Activated CD4-positive, alpha-beta T cell treated with anti-CD3 and anti-CD28 coated beads, Interleukin-2, amount 10 ng/mL, durations not matched to agents 24 days and 14 days (primary cell): ENCODE measurements around the gene HMX2. TPM values are rescaled to one million over a fixed set of nuclear protein-coding genes. Genes with fewer than 3 reads are reported as not detected.
A peak's percentile ranks its signal among the peaks of the same experiment; 100 is the strongest.

Source experiments
- DNase-seq: peaks from one replicate; pipeline ENCODE4 v3.0.0; 2022
- H3K27ac Mint-ChIP-seq: one replicate; pipeline ENCODE4 v1.8.0; 2022; ENCODE audit warnings: mild to moderate bottlenecking, mixed read lengths
- H3K27me3 Mint-ChIP-seq: one replicate; pipeline ENCODE4 v1.8.0; 2022; ENCODE audit warnings: mixed read lengths
- H3K36me3 Mint-ChIP-seq: one replicate; pipeline ENCODE4 v1.8.0; 2022; ENCODE audit warnings: low read depth, mild to moderate bottlenecking, mixed read lengths
- H3K4me1 Mint-ChIP-seq: one replicate; pipeline ENCODE4 v1.8.0; 2021; ENCODE audit warnings: mixed read lengths
- H3K4me3 Mint-ChIP-seq: one replicate; pipeline ENCODE4 v1.8.0; 2022; ENCODE audit warnings: mild to moderate bottlenecking, moderate library complexity, mixed read lengths
- H3K9me3 Mint-ChIP-seq: one replicate; pipeline ENCODE4 v1.8.0; 2021; ENCODE audit warnings: mixed read lengths
- intact Hi-C: fragments of 100-400 bp; cut with micrococcal nuclease; formaldehyde crosslinking; loops from one replicate; pipeline ENCODE4 v1.15.1; 2023
- total RNA-seq: library from RNA; stranded (reverse); gene quantifications from 2 replicates; pipeline ENCODE4 v1.2.3, GENCODE V29; 2022

Gene HMX2, protein sequence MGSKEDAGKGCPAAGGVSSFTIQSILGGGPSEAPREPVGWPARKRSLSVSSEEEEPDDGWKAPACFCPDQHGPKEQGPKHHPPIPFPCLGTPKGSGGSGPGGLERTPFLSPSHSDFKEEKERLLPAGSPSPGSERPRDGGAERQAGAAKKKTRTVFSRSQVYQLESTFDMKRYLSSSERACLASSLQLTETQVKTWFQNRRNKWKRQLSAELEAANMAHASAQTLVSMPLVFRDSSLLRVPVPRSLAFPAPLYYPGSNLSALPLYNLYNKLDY
- not detected in 2 replicates for total RNA-seq

DNA sequence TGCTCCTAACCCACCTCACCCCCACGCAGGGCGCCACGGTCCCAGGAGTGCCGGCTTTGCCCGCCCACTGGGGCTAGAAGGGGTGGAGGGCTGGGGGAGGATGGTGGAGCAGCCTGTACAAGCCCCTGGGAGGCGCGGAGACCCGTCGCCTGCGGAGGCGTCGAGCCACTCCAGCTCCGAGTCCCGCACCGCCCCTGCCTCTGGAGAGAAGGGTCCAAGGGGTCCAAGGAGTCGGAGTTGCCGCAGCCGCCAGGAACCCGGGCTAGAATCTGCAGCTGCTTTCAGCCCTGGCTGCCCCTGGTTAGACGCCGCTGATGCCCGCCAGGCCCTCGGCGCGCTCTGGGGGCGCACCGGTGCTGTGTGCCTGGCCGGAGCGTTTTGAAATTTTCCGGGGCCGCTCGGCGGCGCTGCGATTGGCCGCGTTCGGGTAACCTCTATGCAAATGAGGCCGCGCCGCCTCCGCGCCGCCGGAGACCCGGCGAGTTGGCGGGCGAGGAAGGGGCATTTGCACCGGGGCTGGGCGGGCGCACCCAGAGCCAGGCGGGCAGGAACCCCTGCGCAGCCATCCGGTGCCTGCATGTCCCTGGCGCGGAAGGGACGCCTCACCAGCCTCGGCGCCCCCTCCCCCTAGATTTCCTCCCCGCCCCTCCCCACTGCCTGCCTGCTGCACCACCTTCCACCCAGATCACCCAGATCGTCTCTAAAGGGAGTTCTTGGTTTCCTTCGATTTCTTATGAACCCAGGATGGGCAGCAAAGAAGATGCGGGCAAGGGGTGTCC is at the start of gene HMX2:
TSS of gene HMX2 (plus strand) at position 502 of the 779 bp plus-strand sequence. CDS start at position 745, 243 bp downstream.
- H3K36me3 Mint-ChIP-seq: peaks cover 8% of the 10 kb centered on the region
- H3K4me1 Mint-ChIP-seq: peaks cover 29% of the 10 kb centered on the region
- peak; percentile 77 for DNase-seq
- H3K4me3 Mint-ChIP-seq: peak within 1 kb of the TSS; percentile 53
- peaks cover 67% of the 10 kb centered on the region for H3K27me3 Mint-ChIP-seq
- H3K27ac Mint-ChIP-seq: peak within 1 kb of the TSS; percentile 73
- peaks cover 11% of the 10 kb centered on the region for H3K9me3 Mint-ChIP-seq
- intact Hi-C loops: loop anchor here (1.0 to 5.0 kb wide), 2 partner anchors 9 to 1551 kb away; partner anchors contain the start of gene FGFR2

DNA sequence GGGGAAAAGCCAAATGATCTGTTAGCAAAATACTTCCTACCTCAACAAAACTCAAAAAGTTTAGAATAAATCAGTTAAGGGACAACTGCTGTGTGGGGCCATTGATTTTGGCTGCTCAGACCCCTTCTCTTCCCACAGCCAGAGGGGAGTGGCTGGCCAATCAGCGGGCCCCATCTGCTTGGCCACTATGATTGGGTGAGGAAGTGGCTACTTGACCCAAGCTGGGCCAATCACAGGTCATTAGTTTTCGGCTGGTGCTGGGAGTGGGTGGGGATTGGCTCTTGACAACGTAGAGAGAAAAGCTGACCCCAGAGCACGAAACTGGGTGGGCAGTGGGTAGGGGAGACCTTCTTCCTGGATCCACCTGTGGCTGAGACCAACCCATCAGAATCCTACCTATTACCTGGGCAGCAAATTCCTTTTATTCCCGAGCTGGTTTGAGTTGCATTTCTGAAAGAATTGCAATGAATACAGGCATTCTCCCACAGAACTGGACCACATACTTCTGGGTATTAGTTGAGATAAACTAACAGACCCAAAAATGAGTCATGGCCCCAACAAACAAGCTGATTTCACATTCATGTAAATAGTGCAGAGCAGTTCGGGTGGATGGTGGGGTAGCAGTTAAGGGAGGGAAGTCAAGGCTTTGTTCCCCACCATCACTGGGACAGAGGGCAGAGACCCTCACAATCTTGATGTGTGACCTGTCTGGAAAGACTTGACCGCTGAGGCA is 47.7 kb upstream of the HMX2 start:
- no peak overlapping the region for H3K4me3 Mint-ChIP-seq
- no peaks in the 10 kb centered on the region for H3K36me3 Mint-ChIP-seq
- no peaks in the 10 kb centered on the region for H3K27me3 Mint-ChIP-seq
- intact Hi-C loops: no loop called here
- no peak for DNase-seq
- H3K9me3 Mint-ChIP-seq: no peaks in the 10 kb centered on the region
- no peak overlapping the region for H3K27ac Mint-ChIP-seq
- no peaks in the 10 kb centered on the region for H3K4me1 Mint-ChIP-seq

DNA sequence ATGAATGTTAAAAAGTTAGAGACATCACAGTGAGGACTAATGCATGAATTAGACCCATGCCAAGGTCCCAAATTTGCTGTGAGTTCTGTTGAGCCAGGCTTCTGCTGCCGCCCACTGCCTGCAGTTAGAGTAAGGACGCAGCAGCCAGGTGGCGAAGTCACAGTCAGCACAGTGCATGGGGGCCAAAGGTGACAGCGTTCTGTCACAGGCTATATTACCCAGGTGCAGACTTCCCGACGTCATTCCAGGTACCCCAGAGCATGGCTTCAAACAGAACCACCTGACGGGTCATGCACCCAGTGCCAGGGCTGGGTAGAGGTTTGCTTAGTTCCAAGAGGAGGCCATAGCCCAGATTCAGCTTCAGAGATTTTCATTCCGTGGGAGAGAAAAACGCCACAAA is 46.1 kb upstream of the HMX2 start:
- no peaks in the 10 kb centered on the region for H3K36me3 Mint-ChIP-seq
- H3K4me3 Mint-ChIP-seq: no peak overlapping the region
- no peak for DNase-seq
- H3K4me1 Mint-ChIP-seq: no peaks in the 10 kb centered on the region
- H3K9me3 Mint-ChIP-seq: no peaks in the 10 kb centered on the region
- H3K27me3 Mint-ChIP-seq: no peaks in the 10 kb centered on the region
- intact Hi-C loops: no loop called here
- no peak overlapping the region for H3K27ac Mint-ChIP-seq

DNA sequence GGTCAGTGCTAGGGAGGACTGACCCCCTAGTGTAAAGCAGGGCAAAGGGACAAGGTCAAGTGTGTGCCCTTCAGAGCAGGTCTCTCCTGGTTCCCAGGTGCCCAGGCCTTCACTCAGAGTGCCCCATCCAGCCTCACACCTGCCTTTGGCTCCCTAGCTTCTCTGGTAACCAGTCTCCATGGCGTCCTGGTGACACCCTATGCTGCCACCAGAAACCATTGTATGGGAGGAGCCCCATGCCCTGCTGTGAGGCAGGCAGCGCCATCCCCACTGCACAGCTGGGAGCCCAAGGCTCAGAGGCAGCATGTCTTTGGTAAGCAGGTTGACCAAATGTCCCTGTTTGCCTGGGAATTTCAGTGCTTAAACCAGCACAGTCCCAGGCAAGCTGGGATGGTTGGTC is 45.3 kb upstream of the HMX2 start:
- Mint-ChIP-seq H3K27ac (no peak overlapping the region), H3K36me3 (no peaks in the 10 kb centered on the region), H3K4me3 (no peak overlapping the region), H3K4me1 (no peaks in the 10 kb centered on the region), H3K9me3 (no peaks in the 10 kb centered on the region), H3K27me3 (no peaks in the 10 kb centered on the region)
- no peak for DNase-seq
- intact Hi-C loops: no loop called here

DNA sequence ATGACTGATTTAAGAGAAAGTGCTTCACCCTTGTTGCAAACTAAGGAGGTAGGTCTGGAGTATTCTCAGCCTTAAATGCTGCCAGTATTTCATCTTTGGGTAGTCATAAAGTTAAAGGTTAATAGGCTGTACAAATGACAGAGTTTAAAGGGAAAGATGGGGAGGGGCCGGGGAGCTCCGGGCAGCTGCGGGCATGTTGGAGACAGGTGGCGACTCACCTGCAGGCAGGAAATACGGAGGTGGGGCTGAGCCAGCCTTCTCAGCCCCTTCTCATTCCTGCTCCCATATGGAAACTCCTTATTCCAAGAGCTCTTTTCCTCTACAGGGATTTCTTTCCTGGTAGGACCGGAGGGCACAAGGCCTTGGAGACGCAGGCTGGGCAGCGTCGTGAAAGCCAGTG is 44.0 kb upstream of the HMX2 start:
- Mint-ChIP-seq H3K27ac (no peak overlapping the region), H3K27me3 (peaks cover under 1% of the 10 kb centered on the region), H3K4me3 (no peak overlapping the region), H3K9me3 (no peaks in the 10 kb centered on the region), H3K4me1 (no peaks in the 10 kb centered on the region), H3K36me3 (no peaks in the 10 kb centered on the region)
- no peak for DNase-seq
- intact Hi-C loops: no loop called here

DNA sequence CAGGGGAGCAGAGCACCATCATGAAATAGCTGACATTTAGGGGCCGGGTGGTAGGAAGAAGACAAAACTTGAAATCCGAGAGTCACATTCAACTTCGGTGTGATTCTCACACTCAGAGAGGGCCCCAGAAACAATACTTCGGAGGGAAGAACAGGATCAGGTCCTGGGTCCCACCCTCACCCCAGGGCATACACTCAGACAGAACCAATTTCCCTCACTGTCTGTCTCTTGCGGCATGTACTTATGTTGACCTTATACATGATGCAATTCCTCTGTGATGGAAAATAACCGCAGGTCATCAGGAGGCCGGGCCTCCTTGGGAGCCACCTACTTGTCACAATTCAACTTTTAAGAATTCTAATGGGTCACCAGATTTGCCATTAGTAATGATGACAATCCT is 38.5 kb upstream of the HMX2 start:
- Mint-ChIP-seq H3K4me1 (no peaks in the 10 kb centered on the region), H3K9me3 (no peaks in the 10 kb centered on the region), H3K36me3 (no peaks in the 10 kb centered on the region), H3K4me3 (no peak overlapping the region), H3K27ac (no peak overlapping the region), H3K27me3 (peaks cover 2% of the 10 kb centered on the region)
- DNase-seq: no peak
- intact Hi-C loops: no loop called here

DNA sequence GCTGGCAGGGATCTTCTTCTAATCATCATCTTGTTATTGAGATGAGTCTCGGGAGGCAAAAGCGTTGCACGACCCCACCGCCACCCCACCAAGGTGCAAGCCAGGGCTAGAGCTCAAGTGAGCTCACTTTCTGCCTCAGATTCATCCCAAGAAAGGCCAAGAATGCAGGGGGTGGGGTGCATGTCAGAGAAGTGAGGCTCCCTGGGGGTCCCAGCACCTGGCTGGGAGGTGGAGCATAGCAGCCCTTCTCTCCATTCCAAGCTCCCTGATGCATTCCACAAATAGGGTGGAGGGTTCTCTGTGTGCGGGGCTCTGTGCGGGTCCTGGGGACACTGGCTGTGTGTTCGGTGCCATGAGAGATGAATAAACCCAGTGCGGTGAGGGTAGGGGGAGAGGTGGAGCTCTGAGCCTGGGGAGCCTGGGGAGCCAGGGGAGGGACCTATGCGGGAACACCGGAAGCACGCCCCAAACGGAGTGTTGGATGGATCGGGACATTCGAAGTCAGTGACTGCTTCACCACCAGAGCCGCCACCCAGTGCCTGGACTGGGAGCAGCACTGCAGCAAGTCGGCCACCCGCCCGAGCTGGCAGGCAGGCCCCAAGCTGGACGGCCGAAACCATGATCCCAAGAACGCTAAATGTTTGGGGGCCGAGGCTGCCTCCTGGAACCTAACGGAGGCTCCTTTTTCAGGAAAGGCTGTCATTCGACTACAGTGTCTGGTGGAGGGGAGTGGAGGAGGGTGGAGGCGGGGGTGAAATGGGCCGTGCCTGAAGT is 30.1 kb upstream of the HMX2 start:
- DNase-seq: no peak
- H3K4me1 Mint-ChIP-seq: no peaks in the 10 kb centered on the region
- no peak overlapping the region for H3K27ac Mint-ChIP-seq
- H3K36me3 Mint-ChIP-seq: no peaks in the 10 kb centered on the region
- H3K9me3 Mint-ChIP-seq: no peaks in the 10 kb centered on the region
- H3K4me3 Mint-ChIP-seq: no peak overlapping the region
- peaks cover 37% of the 10 kb centered on the region for H3K27me3 Mint-ChIP-seq
- intact Hi-C loops: no loop called here

DNA sequence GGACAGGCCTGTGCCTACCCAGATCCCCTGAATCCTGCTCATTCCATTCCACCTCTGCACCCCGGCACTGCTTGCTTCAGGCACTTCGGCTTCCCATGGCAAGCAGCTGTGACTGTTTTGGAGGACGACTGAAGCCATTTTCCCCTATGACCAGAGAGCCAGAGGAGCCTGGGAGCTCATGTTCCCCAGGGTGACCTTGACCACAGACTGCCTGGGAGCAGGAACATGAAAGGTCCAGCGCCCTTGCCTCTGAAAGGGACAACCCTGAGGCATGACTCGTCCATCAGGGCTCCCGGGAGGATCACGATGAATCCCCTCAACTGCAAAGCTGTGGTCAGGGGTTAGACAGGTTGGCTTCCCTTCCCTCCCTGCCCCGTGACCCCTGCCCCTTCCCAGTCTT is 28.9 kb upstream of the HMX2 start:
- Mint-ChIP-seq H3K9me3 (no peaks in the 10 kb centered on the region), H3K36me3 (no peaks in the 10 kb centered on the region), H3K4me3 (no peak overlapping the region), H3K27me3 (peaks cover 38% of the 10 kb centered on the region), H3K27ac (no peak overlapping the region), H3K4me1 (no peaks in the 10 kb centered on the region)
- intact Hi-C loops: no loop called here
- no peak for DNase-seq

DNA sequence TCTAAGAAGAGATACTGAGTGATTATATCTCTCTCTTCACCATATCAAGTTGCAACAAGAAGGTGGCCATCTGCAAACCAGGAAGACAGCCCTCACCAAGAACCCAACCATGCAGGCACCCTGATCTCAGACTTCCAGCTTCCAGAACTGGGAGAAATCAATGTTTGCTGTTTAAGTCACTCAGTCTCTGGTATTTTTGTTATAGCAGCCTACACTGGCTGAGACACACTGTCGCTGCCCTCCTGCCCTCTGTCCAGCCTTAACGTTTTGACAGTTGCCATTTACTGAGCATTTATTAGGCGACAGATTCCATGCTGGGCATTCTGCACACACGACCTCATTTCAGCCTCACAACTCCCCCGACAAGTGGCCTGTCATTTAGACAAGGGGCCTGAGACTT is 21.7 kb upstream of the HMX2 start:
- no peak for DNase-seq
- no peaks in the 10 kb centered on the region for H3K4me1 Mint-ChIP-seq
- intact Hi-C loops: no loop called here
- H3K4me3 Mint-ChIP-seq: no peak overlapping the region
- H3K9me3 Mint-ChIP-seq: no peaks in the 10 kb centered on the region
- no peaks in the 10 kb centered on the region for H3K36me3 Mint-ChIP-seq
- no peak overlapping the region for H3K27ac Mint-ChIP-seq
- peaks cover 53% of the 10 kb centered on the region for H3K27me3 Mint-ChIP-seq

DNA sequence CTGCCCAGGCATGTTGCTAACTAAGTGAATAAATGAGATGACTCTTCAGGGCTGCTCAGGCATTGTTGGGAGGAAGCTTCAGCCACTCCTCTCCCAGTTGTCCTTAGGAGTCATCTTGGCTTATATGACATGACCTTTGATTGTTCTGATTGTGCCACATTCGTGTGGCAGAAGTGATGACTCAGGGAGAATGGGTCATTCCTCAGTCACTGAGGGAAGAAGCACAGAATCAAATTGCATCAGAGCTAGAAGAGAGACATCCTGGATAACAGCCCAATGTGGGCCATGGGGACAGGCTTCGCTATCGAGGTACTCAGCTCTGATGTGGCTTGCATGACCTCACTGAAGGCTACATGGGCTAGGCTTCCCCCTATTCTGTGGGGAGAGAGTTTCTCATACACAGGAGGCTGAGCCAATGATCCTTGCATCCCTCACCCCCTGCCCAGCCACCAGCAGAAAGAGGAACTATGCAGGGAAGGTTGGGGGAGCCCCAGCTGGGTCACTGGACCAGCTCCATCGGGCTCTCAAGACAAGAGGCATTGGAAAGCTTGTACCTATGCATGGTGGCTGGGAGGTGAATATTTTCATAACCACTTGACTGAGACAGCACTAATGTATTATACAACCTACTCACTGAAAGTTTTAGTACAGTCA is 18.2 kb upstream of the HMX2 start:
- Mint-ChIP-seq H3K36me3 (no peaks in the 10 kb centered on the region), H3K27me3 (peaks cover 70% of the 10 kb centered on the region), H3K9me3 (no peaks in the 10 kb centered on the region), H3K4me3 (no peak overlapping the region), H3K4me1 (peaks cover 7% of the 10 kb centered on the region), H3K27ac (no peak overlapping the region)
- no peak for DNase-seq
- intact Hi-C loops: no loop called here

DNA sequence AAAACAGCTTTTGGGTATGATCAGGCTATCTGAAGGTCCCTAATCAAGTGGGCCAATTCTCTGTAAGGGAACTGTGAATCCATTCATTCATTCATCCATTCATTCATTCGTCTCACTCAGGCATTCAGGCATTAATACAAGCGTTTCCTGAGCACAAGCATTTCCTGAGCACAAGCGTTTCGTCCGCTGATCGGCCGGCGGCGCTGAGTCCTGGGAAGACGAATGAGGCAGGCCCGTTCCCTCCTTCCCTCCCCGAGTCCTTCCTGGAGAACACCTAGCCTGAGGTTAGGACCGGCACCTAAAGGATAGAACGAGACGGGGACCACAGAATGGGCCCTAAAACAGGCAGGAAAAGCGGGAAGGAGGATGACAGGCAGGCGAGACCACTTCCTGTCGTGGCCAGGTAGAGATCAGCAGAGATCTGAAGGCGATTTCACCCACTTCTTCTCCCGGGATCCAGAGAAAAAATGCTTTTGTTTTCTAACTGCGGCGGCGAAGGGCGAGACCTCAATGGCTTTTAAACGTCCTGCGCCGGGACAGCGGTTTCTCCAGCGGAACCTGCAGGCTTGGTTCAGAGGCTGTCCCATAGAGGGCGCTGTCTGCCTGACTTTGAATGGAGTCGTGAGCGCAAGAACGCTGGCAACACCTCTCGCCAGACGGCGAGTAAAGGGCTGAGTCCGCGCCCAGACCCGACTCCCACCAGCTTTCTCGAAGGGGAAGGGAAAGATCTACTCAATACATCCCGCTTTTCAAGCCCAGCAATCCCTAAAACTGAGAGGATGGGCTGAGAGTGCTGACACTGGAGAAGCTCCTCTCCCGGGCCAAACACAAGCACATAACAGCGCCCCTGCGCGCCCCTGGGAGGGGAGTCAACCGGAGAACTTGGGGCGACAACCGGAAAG is 15.1 kb upstream of the HMX2 start:
- Mint-ChIP-seq H3K36me3 (peaks cover 2% of the 10 kb centered on the region), H3K9me3 (no peaks in the 10 kb centered on the region), H3K27me3 (peaks cover 67% of the 10 kb centered on the region), H3K27ac (peak overlapping the region; percentile 40), H3K4me3 (peak overlapping the region; percentile 73), H3K4me1 (peaks cover 10% of the 10 kb centered on the region)
- peak; percentile 95 for DNase-seq
- intact Hi-C loops: loop anchor here (1.0 to 2.0 kb wide), 4 partner anchors 12 to 426 kb away; no protein-coding TSS in a partner anchor

DNA sequence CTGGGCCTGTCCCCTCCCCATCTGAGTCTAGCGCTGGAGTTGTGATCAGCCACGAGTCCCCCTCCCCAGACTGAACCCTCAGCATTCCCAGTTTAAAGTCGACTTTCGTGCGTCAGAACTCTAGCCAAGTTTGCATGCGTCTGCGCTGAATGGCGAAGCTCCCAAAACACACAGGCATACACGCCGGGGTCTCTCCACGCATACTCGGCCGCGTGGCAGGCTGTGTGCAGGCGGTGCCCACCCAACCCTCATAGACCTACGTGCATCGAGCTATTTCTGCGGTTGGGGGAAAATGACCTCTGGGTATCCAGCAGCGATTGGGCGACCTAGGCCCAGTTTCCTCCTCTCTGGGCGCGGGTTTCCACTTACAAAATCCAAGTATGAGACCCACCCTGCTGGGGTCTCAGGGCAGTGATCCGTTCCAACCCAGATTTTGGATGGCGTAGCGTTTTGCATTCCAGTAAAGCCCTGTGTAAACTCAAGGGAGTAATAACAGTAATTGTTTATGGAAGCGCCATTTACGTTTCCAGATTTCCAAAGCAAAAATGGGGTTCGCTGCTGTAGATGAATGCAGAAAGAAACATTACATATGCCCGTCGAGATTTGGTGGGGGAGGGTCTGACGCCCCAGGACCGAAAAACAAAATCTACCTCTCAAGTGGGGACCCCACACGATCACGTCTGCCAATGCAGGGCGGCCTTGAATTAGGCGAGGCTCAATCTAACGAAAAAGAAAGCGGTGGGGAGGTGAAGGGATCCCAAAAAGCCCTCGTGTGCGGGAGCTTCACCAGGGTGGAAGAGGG is 14.2 kb upstream of the HMX2 start:
- intact Hi-C loops: loop anchor here (1.0 to 2.0 kb wide), 4 partner anchors 12 to 426 kb away; no protein-coding TSS in a partner anchor
- H3K4me3 Mint-ChIP-seq: peak overlapping the region; percentile 73
- H3K27me3 Mint-ChIP-seq: peaks cover 69% of the 10 kb centered on the region
- H3K9me3 Mint-ChIP-seq: no peaks in the 10 kb centered on the region
- H3K4me1 Mint-ChIP-seq: peaks cover 10% of the 10 kb centered on the region
- no peak for DNase-seq
- peak overlapping the region; percentile 65 for H3K27ac Mint-ChIP-seq
- H3K36me3 Mint-ChIP-seq: peaks cover 2% of the 10 kb centered on the region
